ENCODE measurements around the gene CALU.

- TF ChIP-seq CTCF (IDR thresholded peaks at IDR 0.05) (no peak), POLR2A (IDR thresholded peaks at IDR 0.05) (no peak)
Measured at GRCh38 chr7:128799451-128799850, 60.3 kb downstream of the CALU start.

Data from body of pancreas (tissue), 4 donors.